PFSK-1 (cell line): ENCODE results near the gene RPL27A.

Source experiments
- FOXP2 ChIP-seq: optimal IDR thresholded peaks from 2 replicates; pipeline ENCODE3; 2011; ENCODE audit warnings: borderline replicate concordance, control low read depth, inconsistent platforms; ENCODE audit not compliant: insufficient read depth; ENCODE audit errors: extremely low read length, extremely low read depth
- POLR2AphosphoS5 ChIP-seq: IDR thresholded peaks from 2 replicates; pipeline ENCODE4 v1.6.1; 2012; ENCODE audit warnings: low read depth, mild to moderate bottlenecking, control low read depth, low read length, moderate library complexity
- REST ChIP-seq, 2 experiments: IDR thresholded peaks; 2 replicates each; pipeline versions ENCODE4 v1.6.1 to v1.8.0; 2011 to 2012; ENCODE audit warnings: low read depth in 2 of 2, low read length in 2 of 2, control low read depth in 1 of 2, inconsistent platforms in 1 of 2, mild to moderate bottlenecking in 1 of 2, moderate library complexity in 1 of 2; ENCODE audit not compliant: insufficient read depth in 1 of 2
- SIN3A ChIP-seq: IDR thresholded peaks from 2 replicates; pipeline ENCODE4 v1.6.1; 2012; ENCODE audit warnings: mild to moderate bottlenecking, low read length, moderate library complexity, borderline replicate concordance; ENCODE audit not compliant: insufficient read depth
- TAF1 ChIP-seq: IDR thresholded peaks from 2 replicates; pipeline ENCODE4 v1.6.1; 2012; ENCODE audit warnings: low read length, control low read depth, borderline replicate concordance; ENCODE audit not compliant: insufficient read depth

The RPL27A gene

GRCh38 chr11:8735094-8735493 is 52.5 kb downstream of the RPL27A start:
- TF ChIP-seq REST (IDR thresholded peaks at IDR 0.05; ENCODE audit: insufficient read depth in 1 of 2, low read depth in 2 of 2, low read length in 2 of 2) (no peak), TAF1 (no peak), FOXP2 (no peak), POLR2AphosphoS5 (no peak), SIN3A (no peak)

- TF ChIP-seq POLR2AphosphoS5: no peak
- TF ChIP-seq TAF1: no peak
- no peak for TF ChIP-seq SIN3A
- no peak for TF ChIP-seq FOXP2
- TF ChIP-seq REST (IDR thresholded peaks at IDR 0.05; ENCODE audit: insufficient read depth in 1 of 2, low read depth in 2 of 2, low read length in 2 of 2): no peak
These were observed 56.8 kb downstream of the RPL27A start for GRCh38 chr11:8739309-8739793.
